Stomach (tissue), 9 donors: ENCODE measurements around the gene KANK2. TPM values are rescaled to one million over a fixed set of nuclear protein-coding genes. Genes with fewer than 3 reads are reported as not detected.

Source experiments
- DNase-seq, 2 donors: peaks; one replicate each; pipeline versions ENCODE4 v3.0.0 to v3.0.0-alpha.2; 2013 to 2019
- H3K27ac ChIP-seq, 5 donors: fragments of 200-600 bp in 4 of 5; sonication (generic) in 4 of 5; one replicate each; pipeline ENCODE4 v1.5.1; 2013 to 2019; ENCODE audit warnings: mild to moderate bottlenecking in 1 of 5, moderate library complexity in 1 of 5
- H3K27me3 ChIP-seq, 3 donors: fragments of 200-600 bp; sonication (generic); one replicate each; pipeline ENCODE4 v1.5.1; 2017 to 2019; ENCODE audit warnings: mixed run types in 1 of 3
- H3K36me3 ChIP-seq, 4 donors: fragments of 200-600 bp; sonication (generic); 1 replicate in 3 of 4; 2 replicates in 1 of 4; pipeline ENCODE4 v1.5.1; 2016 to 2019
- H3K4me1 ChIP-seq, 4 donors: fragments of 200-600 bp; sonication (generic); one replicate each; pipeline ENCODE4 v1.5.1; 2016 to 2019
- H3K4me3 ChIP-seq, 4 donors: fragments of 200-600 bp; sonication (generic) in 3 of 4; one replicate each; pipeline ENCODE4 v1.5.1; 2016 to 2019; ENCODE audit warnings: mild to moderate bottlenecking in 1 of 4
- H3K9me3 ChIP-seq, 4 donors: fragments of 200-600 bp; sonication (generic); one replicate each; pipeline ENCODE4 v1.5.1; 2016 to 2019
- EP300 ChIP-seq: sonication (generic); formaldehyde crosslinking; IDR thresholded peaks from one replicate; pipeline ENCODE4 v1.6.1; 2017; ENCODE audit warnings: antibody characterized with exemption
- POLR2A ChIP-seq, 4 donors: fragments of 450-650 bp; IDR thresholded peaks; one replicate each; pipeline ENCODE4 v1.6.1; 2016; ENCODE audit warnings: antibody characterized with exemption in 4 of 4, control low read depth in 2 of 4, mild to moderate bottlenecking in 1 of 4, moderate library complexity in 1 of 4
- POLR2AphosphoS5 ChIP-seq, 3 donors: sonication (generic); formaldehyde crosslinking; IDR thresholded peaks; one replicate each; pipeline ENCODE4 v1.6.1; 2016; ENCODE audit warnings: antibody characterized with exemption in 3 of 3
- WGBS, 5 donors: extraction: QIAGEN DNeasy Blood & Tissue Kit in 3 of 5; methylation state at CpG; one replicate each; pipeline versions ENCODE4 v1.1.5 to v1.1.7; 2013 to 2018; 5-methylcytosine and 5-hydroxymethylcytosine counted together
- intact Hi-C: fragments of 100-400 bp; cut with DNase I; formaldehyde crosslinking; loops from one replicate; pipeline ENCODE4 v1.15.1; 2023; ENCODE audit warnings: low total_unique reads
- polyA plus RNA-seq, 3 donors: library from polyadenylated mRNA; stranded (reverse); fragments of 200-250 nt; gene quantifications; one replicate each; pipeline ENCODE4 v1.2.3, GENCODE V29; 2013
- total RNA-seq, 5 donors: library from RNA; depleted of rRNA; stranded (reverse); fragments of >200 nt; gene quantifications; one replicate each; pipeline versions ENCODE4 v1.1.0 to v1.2.3, GENCODE V29; 2014 to 2016
- TF ChIP-seq, protein P1 (sequence below), 7 experiments: fragments of 450-650 bp in 4 of 7; fragments of 200-600 bp in 3 of 7; sonication (generic) in 3 of 7; IDR thresholded peaks; one replicate each; pipeline ENCODE4 v1.5.1; 2016 to 2019; ENCODE audit warnings: antibody characterized with exemption in 7 of 7, control low read depth in 2 of 7, mild to moderate bottlenecking in 1 of 7
- donor health status: healthy with polysubstance abuse.
- donor health status: Bipolar disorder and iron deficiency.
- donor health status: healthy.

Gene KANK2
- total and polyA plus RNA-seq, 8 donors, result 82.4 to 415 (median 174) TPM

DNA sequence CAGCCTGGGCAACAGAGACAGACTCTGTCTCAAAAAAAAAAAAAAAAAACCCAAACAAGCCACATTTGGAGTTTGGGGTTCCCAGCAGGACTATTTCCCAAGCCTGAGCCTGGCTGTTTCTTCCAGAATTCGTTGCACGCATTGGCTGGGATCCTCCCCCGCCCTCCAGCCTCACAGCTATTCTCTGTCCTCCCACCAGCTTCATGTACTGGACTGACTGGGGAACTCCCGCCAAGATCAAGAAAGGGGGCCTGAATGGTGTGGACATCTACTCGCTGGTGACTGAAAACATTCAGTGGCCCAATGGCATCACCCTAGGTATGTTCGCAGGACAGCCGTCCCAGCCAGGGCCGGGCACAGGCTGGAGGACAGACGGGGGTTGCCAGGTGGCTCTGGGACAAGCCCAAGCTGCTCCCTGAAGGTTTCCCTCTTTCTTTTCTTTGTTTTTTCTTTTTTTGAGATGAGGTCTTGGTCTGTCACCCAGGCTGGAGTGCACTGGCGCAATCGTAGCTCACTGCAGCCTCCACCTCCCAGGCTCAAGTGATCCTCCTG lies 81.4 kb downstream of the KANK2 start:
- intact Hi-C loops, result no loop called here
- Histone ChIP-seq H3K4me3 (no peak overlapping the region), H3K9me3 (no peaks in the 10 kb centered on the region), H3K4me1 (no peaks in the 10 kb centered on the region), H3K27me3 (no peaks in the 10 kb centered on the region), H3K27ac (peak overlapping the region in 1 of 5 donors; percentile 5), H3K36me3 (peaks cover 87 to 100% (median 99%) of the 10 kb centered on the region in 4 donors)
- 57 to 85% (median 80%) methylated on average over 11 of the region's 11 CpGs for whole genome bisulfite sequencing, 5 donors
- TF ChIP-seq POLR2A (IDR thresholded peaks at IDR 0.05) (no peak), EP300 (no peak), POLR2AphosphoS5 (IDR thresholded peaks at IDR 0.05) (no peak)
- TF ChIP-seq, protein P1, sequence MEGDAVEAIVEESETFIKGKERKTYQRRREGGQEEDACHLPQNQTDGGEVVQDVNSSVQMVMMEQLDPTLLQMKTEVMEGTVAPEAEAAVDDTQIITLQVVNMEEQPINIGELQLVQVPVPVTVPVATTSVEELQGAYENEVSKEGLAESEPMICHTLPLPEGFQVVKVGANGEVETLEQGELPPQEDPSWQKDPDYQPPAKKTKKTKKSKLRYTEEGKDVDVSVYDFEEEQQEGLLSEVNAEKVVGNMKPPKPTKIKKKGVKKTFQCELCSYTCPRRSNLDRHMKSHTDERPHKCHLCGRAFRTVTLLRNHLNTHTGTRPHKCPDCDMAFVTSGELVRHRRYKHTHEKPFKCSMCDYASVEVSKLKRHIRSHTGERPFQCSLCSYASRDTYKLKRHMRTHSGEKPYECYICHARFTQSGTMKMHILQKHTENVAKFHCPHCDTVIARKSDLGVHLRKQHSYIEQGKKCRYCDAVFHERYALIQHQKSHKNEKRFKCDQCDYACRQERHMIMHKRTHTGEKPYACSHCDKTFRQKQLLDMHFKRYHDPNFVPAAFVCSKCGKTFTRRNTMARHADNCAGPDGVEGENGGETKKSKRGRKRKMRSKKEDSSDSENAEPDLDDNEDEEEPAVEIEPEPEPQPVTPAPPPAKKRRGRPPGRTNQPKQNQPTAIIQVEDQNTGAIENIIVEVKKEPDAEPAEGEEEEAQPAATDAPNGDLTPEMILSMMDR (IDR thresholded peaks at IDR 0.05), result no peak
- DNase-seq, result no peak

DNA sequence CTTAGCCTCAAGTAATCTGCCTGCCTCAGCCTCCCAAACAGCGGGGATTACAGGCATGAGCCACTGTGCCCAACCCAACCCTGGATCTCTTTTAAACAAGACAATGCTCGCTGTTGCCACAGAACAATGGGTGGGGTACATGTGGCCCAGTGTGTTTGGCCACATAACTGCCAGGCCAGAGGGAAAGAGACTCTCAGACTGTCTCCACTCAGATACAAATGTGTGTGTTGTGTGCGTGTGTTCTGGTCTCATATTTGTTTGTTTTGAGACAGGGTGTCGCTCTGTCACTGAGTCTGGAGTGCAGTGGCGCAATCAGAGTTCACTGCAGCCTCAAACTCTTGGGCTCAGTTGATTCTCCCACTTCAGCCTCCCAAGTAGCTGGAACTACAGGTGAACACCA lies 82.3 kb downstream of the KANK2 start:
- H3K36me3 ChIP-seq, result peaks cover 88 to 100% (median 99%) of the 10 kb centered on the region in 4 donors
- no peaks in the 10 kb centered on the region for H3K9me3 ChIP-seq
- peak overlapping the region in 2 of 5 donors; percentile 5 to 9 for H3K27ac ChIP-seq
- no peaks in the 10 kb centered on the region for H3K27me3 ChIP-seq
- no peaks in the 10 kb centered on the region for H3K4me1 ChIP-seq
- intact Hi-C loops, result no loop called here
- TF ChIP-seq POLR2AphosphoS5 (IDR thresholded peaks at IDR 0.05) (no peak), EP300 (no peak), POLR2A (IDR thresholded peaks at IDR 0.05) (no peak)
- TF ChIP-seq, protein P1 (IDR thresholded peaks at IDR 0.05), result no peak
- WGBS, 5 donors, result 79 to 95% (median 87%) methylated on average over 5 of the region's 5 CpGs
- no peak overlapping the region for H3K4me3 ChIP-seq
- DNase-seq, result no peak

Other genes with a start within 250 kb of the KANK2 start
- gene SMARCA4, start 236.5 kb downstream of the KANK2 start, total RNA-seq, result 100 to 1,000 TPM in 1 of 5 donors, 10 to 100 TPM in 4; 28.6 to 158 (median 74.5) TPM
- gene SMARCA4, start 236.5 kb downstream of the KANK2 start, polyA plus RNA-seq, result 10 to 100 TPM; 41.5 to 77.2 (median 47.4) TPM
- gene LDLR, start 108.1 kb downstream of the KANK2 start, total RNA-seq, result 100 to 1,000 TPM in 4 of 5 donors, 10 to 100 TPM in 1; 45.5 to 626 (median 149) TPM
- 10 to 100 TPM; 23.2 to 36.4 (median 27.6) TPM for gene LDLR, start 108.1 kb downstream of the KANK2 start, polyA plus RNA-seq
- 10 to 100 TPM in 3 of 5 donors, not detected in 2; 11.9 to 20.4 (median 18.7) TPM for gene SPC24, start 41.8 kb downstream of the KANK2 start, total RNA-seq
- gene SPC24, start 41.8 kb downstream of the KANK2 start, polyA plus RNA-seq, result 1 to 10 TPM; 3.7 to 6.5 (median 5.0) TPM
- not detected for gene ANGPTL8, start 42.1 kb upstream of the KANK2 start, total RNA-seq
- under 1 TPM in 1 of 3 donors, not detected in 2; 0.70 TPM for gene ANGPTL8, start 42.1 kb upstream of the KANK2 start, polyA plus RNA-seq
- 100 to 1,000 TPM in 2 of 5 donors, 10 to 100 TPM in 3; 32.1 to 243 (median 99.5) TPM for gene DOCK6, start 65.0 kb upstream of the KANK2 start, total RNA-seq
- 10 to 100 TPM; 21.4 to 39.8 (median 24.0) TPM for gene DOCK6, start 65.0 kb upstream of the KANK2 start, polyA plus RNA-seq
- gene TSPAN16, start 98.6 kb upstream of the KANK2 start, total RNA-seq, result not detected
- gene TSPAN16, start 98.6 kb upstream of the KANK2 start, polyA plus RNA-seq, result not detected
- 10 to 100 TPM; 11.6 to 63.3 (median 16.3) TPM for gene RAB3D, start 142.1 kb upstream of the KANK2 start, total RNA-seq
- 10 to 100 TPM; 14.1 to 25.7 (median 21.7) TPM for gene RAB3D, start 142.1 kb upstream of the KANK2 start, polyA plus RNA-seq
- 100 to 1,000 TPM in 2 of 5 donors, 10 to 100 TPM in 2, 1 to 10 TPM in 1; 5.8 to 117 (median 69.3) TPM for gene TMEM205, start 148.7 kb upstream of the KANK2 start, total RNA-seq
- 100 to 1,000 TPM in 1 of 3 donors, 10 to 100 TPM in 2; 58.2 to 169 (median 61.7) TPM for gene TMEM205, start 148.7 kb upstream of the KANK2 start, polyA plus RNA-seq
- 10 to 100 TPM in 4 of 5 donors, 1 to 10 TPM in 1; 2.9 to 91.2 (median 20.3) TPM for gene CCDC159, start 149.0 kb upstream of the KANK2 start, total RNA-seq
- 10 to 100 TPM; 40.5 to 96.3 (median 70.0) TPM for gene CCDC159, start 149.0 kb upstream of the KANK2 start, polyA plus RNA-seq
- 100 to 1,000 TPM in 1 of 5 donors, 10 to 100 TPM in 1, 1 to 10 TPM in 3; 6.1 to 364 (median 9.9) TPM for gene PLPPR2, start 157.9 kb upstream of the KANK2 start, total RNA-seq
- gene PLPPR2, start 157.9 kb upstream of the KANK2 start, polyA plus RNA-seq, result 10 to 100 TPM in 1 of 3 donors, 1 to 10 TPM in 2; 6.4 to 15.2 (median 9.8) TPM
- under 1 TPM in 2 of 5 donors, not detected in 3; 0.37 to 0.45 TPM for gene SWSAP1, start 177.1 kb upstream of the KANK2 start, total RNA-seq
- gene SWSAP1, start 177.1 kb upstream of the KANK2 start, polyA plus RNA-seq, result 1 to 10 TPM; 3.2 to 4.1 (median 3.4) TPM
- 10 to 100 TPM in 4 of 5 donors, 1 to 10 TPM in 1; 4.8 to 19.9 (median 14.6) TPM for gene EPOR, start 186.8 kb upstream of the KANK2 start, total RNA-seq
- gene EPOR, start 186.8 kb upstream of the KANK2 start, polyA plus RNA-seq, result 1 to 10 TPM; 3.7 to 8.9 (median 5.0) TPM
- 100 to 1,000 TPM in 3 of 5 donors, 10 to 100 TPM in 2; 22.8 to 454 (median 107) TPM for gene RGL3, start 221.8 kb upstream of the KANK2 start, total RNA-seq
- gene RGL3, start 221.8 kb upstream of the KANK2 start, polyA plus RNA-seq, result 10 to 100 TPM; 20.6 to 41.2 (median 26.3) TPM
- not detected for gene ODAD3, start 237.6 kb upstream of the KANK2 start, total RNA-seq
- under 1 TPM; 0.38 to 0.92 (median 0.62) TPM for gene ODAD3, start 237.6 kb upstream of the KANK2 start, polyA plus RNA-seq
- 100 to 1,000 TPM in 2 of 5 donors, 10 to 100 TPM in 3; 30.3 to 221 (median 76.9) TPM for gene PRKCSH, start 238.1 kb upstream of the KANK2 start, total RNA-seq
- gene PRKCSH, start 238.1 kb upstream of the KANK2 start, polyA plus RNA-seq, result 100 to 1,000 TPM; 109 to 138 (median 115) TPM